Liver (tissue), 9 donors: Measurements from ENCODE around the gene C2orf92. TPM values are rescaled to one million over a fixed set of nuclear protein-coding genes. Genes with fewer than 3 reads are reported as not detected.

Experiments
- DNase-seq: peaks from one replicate; pipeline ENCODE4 v3.0.0-alpha.2; 2017; ENCODE audit warnings: low spot score
- H3K27ac ChIP-seq, 2 donors: one replicate each; pipeline ENCODE4 v1.7.0; 2013; ENCODE audit warnings: inconsistent platforms in 2 of 2, low read length in 2 of 2, control low read depth in 1 of 2, low read depth in 1 of 2, mild to moderate bottlenecking in 1 of 2
- H3K27me3 ChIP-seq, 4 donors: one replicate each; pipeline versions ENCODE4 v1.6.1 to v1.7.0; 2013; ENCODE audit warnings: low read length in 3 of 4, inconsistent platforms in 1 of 4, mild to moderate bottlenecking in 1 of 4, moderate library complexity in 1 of 4; ENCODE audit not compliant: control insufficient read depth in 4 of 4, insufficient read depth in 4 of 4
- H3K36me3 ChIP-seq, 4 donors: one replicate each; pipeline versions ENCODE4 v1.6.1 to v1.7.0; 2013; ENCODE audit warnings: low read length in 3 of 4, mild to moderate bottlenecking in 3 of 4, low read depth in 1 of 4, moderate library complexity in 1 of 4; ENCODE audit not compliant: control insufficient read depth in 4 of 4, insufficient read depth in 3 of 4
- H3K4me1 ChIP-seq, 4 donors: one replicate each; pipeline versions ENCODE4 v1.6.1 to v1.7.0; 2013; ENCODE audit warnings: low read length in 3 of 4, mild to moderate bottlenecking in 3 of 4, moderate library complexity in 1 of 4; ENCODE audit not compliant: control insufficient read depth in 4 of 4, insufficient read depth in 4 of 4
- H3K4me3 ChIP-seq, 3 donors: one replicate each; pipeline versions ENCODE4 v1.6.1 to v1.7.0; 2013; ENCODE audit warnings: low read length in 3 of 3, control low read depth in 1 of 3, low read depth in 1 of 3, mild to moderate bottlenecking in 1 of 3
- H3K9ac ChIP-seq, 2 donors: one replicate each; pipeline ENCODE4 v1.7.0; 2013; ENCODE audit warnings: low read length in 2 of 2, mild to moderate bottlenecking in 2 of 2, moderate library complexity in 2 of 2, control low read depth in 1 of 2, low read depth in 1 of 2
- H3K9me3 ChIP-seq, 4 donors: one replicate each; pipeline versions ENCODE4 v1.6.1 to v1.7.0; 2013; ENCODE audit warnings: low read length in 3 of 4; ENCODE audit not compliant: control insufficient read depth in 4 of 4
- ATF3 ChIP-seq: IDR thresholded peaks from 2 replicates; pipeline ENCODE4 v1.6.1; 2016; ENCODE audit warnings: antibody characterized with exemption
- CTCF ChIP-seq: fragments of 150-350 bp; IDR thresholded peaks from 2 replicates; pipeline ENCODE4 v1.5.1; 2017; ENCODE audit warnings: improper control_type of control experiment, low read depth, low read length; ENCODE audit not compliant: missing input control
- EGR1 ChIP-seq, 2 donors: IDR thresholded peaks; 2 replicates each; pipeline ENCODE4 v1.6.1; 2016 to 2018; ENCODE audit warnings: antibody characterized with exemption in 2 of 2, low read depth in 2 of 2
- FOXA1 ChIP-seq: IDR thresholded peaks from 2 replicates; pipeline ENCODE4 v1.6.1; 2016; ENCODE audit warnings: antibody characterized with exemption
- FOXA2 ChIP-seq: IDR thresholded peaks from 2 replicates; pipeline ENCODE4 v1.6.1; 2016; ENCODE audit warnings: antibody characterized with exemption
- GABPA ChIP-seq, 2 donors: IDR thresholded peaks in 1 of 2; conservative IDR thresholded peaks in 1 of 2; 2 replicates each; pipeline ENCODE4 v1.6.1; 2016; ENCODE audit warnings: antibody characterized with exemption in 2 of 2, mild to moderate bottlenecking in 1 of 2, moderate library complexity in 1 of 2
- HNF4A ChIP-seq, 2 donors: conservative IDR thresholded peaks; 2 replicates each; pipeline ENCODE4 v1.6.1; 2016; ENCODE audit warnings: antibody characterized with exemption in 2 of 2, mild to moderate bottlenecking in 2 of 2
- HNF4G ChIP-seq: IDR thresholded peaks from 2 replicates; pipeline ENCODE4 v1.6.1; 2016; ENCODE audit warnings: antibody characterized with exemption
- JUND ChIP-seq, 2 donors: IDR thresholded peaks; 2 replicates each; pipeline ENCODE4 v1.6.1; 2016; ENCODE audit warnings: antibody characterized with exemption in 2 of 2
- MAX ChIP-seq: IDR thresholded peaks from 2 replicates; pipeline ENCODE4 v1.6.1; 2016; ENCODE audit warnings: antibody characterized with exemption
- NR2F2 ChIP-seq: IDR thresholded peaks from 2 replicates; pipeline ENCODE4 v1.6.1; 2016; ENCODE audit warnings: antibody characterized with exemption
- RAD21 ChIP-seq, 2 donors: IDR thresholded peaks; 2 replicates each; pipeline ENCODE4 v1.6.1; 2016; ENCODE audit warnings: antibody characterized with exemption in 2 of 2, mild to moderate bottlenecking in 2 of 2
- REST ChIP-seq: IDR thresholded peaks from 2 replicates; pipeline ENCODE4 v1.6.1; 2016; ENCODE audit warnings: antibody characterized with exemption, mild to moderate bottlenecking
- RXRA ChIP-seq, 2 donors: IDR thresholded peaks; 2 replicates each; pipeline ENCODE4 v1.6.1; 2017 to 2018; ENCODE audit warnings: antibody characterized with exemption in 2 of 2, mild to moderate bottlenecking in 1 of 2
- SP1 ChIP-seq: IDR thresholded peaks from 2 replicates; pipeline ENCODE4 v1.6.1; 2018; ENCODE audit warnings: antibody characterized with exemption, mild to moderate bottlenecking
- TAF1 ChIP-seq: conservative IDR thresholded peaks from 2 replicates; pipeline ENCODE4 v1.6.1; 2016; ENCODE audit warnings: antibody characterized with exemption, mild to moderate bottlenecking
- YY1 ChIP-seq: IDR thresholded peaks from 2 replicates; pipeline ENCODE4 v1.6.1; 2016; ENCODE audit warnings: antibody characterized with exemption, mild to moderate bottlenecking
- ZBTB33 ChIP-seq: IDR thresholded peaks from 2 replicates; pipeline ENCODE4 v1.6.1; 2016; ENCODE audit warnings: antibody characterized with exemption
- WGBS: extraction: QIAGEN DNeasy Blood & Tissue Kit; methylation state at CpG from one replicate; pipeline ENCODE4 v1.1.7; 2013; 5-methylcytosine and 5-hydroxymethylcytosine counted together
- polyA plus RNA-seq, 2 donors: library from polyadenylated mRNA; stranded (reverse) in 1 of 2; unstranded in 1 of 2; fragments of 200-250 nt in 1 of 2; fragments of >200 nt in 1 of 2; fragmentation: Nextera tagmentation in 1 of 2; extraction: Ambion mirVana in 1 of 2; gene quantifications; one replicate each; pipeline versions ENCODE4 v1.2.1 to v1.2.3, GENCODE V29; 2013 to 2015
- total RNA-seq, 2 donors: library from RNA; depleted of rRNA; stranded (reverse); fragments of >200 nt; gene quantifications; one replicate each; pipeline ENCODE4 v1.2.3, GENCODE V29; 2014
- donor health status: healthy.
- donor health status: healthy.
- donor health status: healthy.
- donor health status: healthy.
- donor health status: healthy.

The C2orf92 gene
- total and polyA plus RNA-seq, 4 donors, result 0.96 to 8.0 (median 2.7) TPM

GRCh38 chr2:97724073-97724410 lies 54.5 kb downstream of the C2orf92 start:
- Histone ChIP-seq H3K27me3 (no peaks in the 10 kb centered on the region), H3K4me3 (no peak overlapping the region), H3K9ac (no peak overlapping the region), H3K36me3 (no peaks in the 10 kb centered on the region), H3K9me3 (no peaks in the 10 kb centered on the region), H3K4me1 (no peaks in the 10 kb centered on the region), H3K27ac (no peak overlapping the region)
- no peak for TF ChIP-seq SP1
- no peak for TF ChIP-seq GABPA (IDR thresholded peaks at IDR 0.05 in 1 of 2, conservative IDR thresholded peaks at IDR 0.05 in 1 of 2)
- no peak for TF ChIP-seq ZBTB33
- TF ChIP-seq CTCF, result no peak
- no peak for TF ChIP-seq RAD21 (IDR thresholded peaks at IDR 0.05)
- TF ChIP-seq JUND (IDR thresholded peaks at IDR 0.05), result no peak
- TF ChIP-seq FOXA1, result no peak
- no peak for TF ChIP-seq ATF3
- TF ChIP-seq NR2F2, result no peak
- no peak for TF ChIP-seq TAF1
- no peak for TF ChIP-seq FOXA2
- no peak for TF ChIP-seq MAX
- TF ChIP-seq EGR1 (IDR thresholded peaks at IDR 0.05; ENCODE audit: low read depth in 2 of 2), result no peak
- TF ChIP-seq HNF4A (conservative IDR thresholded peaks at IDR 0.05), result no peak
- no peak for TF ChIP-seq RXRA (IDR thresholded peaks at IDR 0.05)
- no peak for TF ChIP-seq YY1
- 47% methylated on average over 41 of the region's 41 CpGs for WGBS
- no peak for DNase-seq

GRCh38 chr2:97724501-97724900 lies 55.0 kb downstream of the C2orf92 start:
- H3K9me3 ChIP-seq, result no peaks in the 10 kb centered on the region
- H3K36me3 ChIP-seq, result no peaks in the 10 kb centered on the region
- no peak for DNase-seq
- H3K9ac ChIP-seq, result no peak overlapping the region
- no peak overlapping the region for H3K27ac ChIP-seq
- H3K4me3 ChIP-seq, result no peak overlapping the region
- WGBS, result 64% methylated on average over 17 of the region's 17 CpGs
- no peaks in the 10 kb centered on the region for H3K4me1 ChIP-seq
- no peak for TF ChIP-seq ZBTB33
- TF ChIP-seq EGR1 (IDR thresholded peaks at IDR 0.05; ENCODE audit: low read depth in 2 of 2), result no peak
- TF ChIP-seq NR2F2, result no peak
- no peak for TF ChIP-seq YY1
- no peak for TF ChIP-seq CTCF
- no peak for TF ChIP-seq FOXA1
- no peak for TF ChIP-seq MAX
- no peak for TF ChIP-seq TAF1
- TF ChIP-seq HNF4G, result no peak
- TF ChIP-seq RXRA (IDR thresholded peaks at IDR 0.05), result no peak
- TF ChIP-seq FOXA2, result no peak
- no peak for TF ChIP-seq SP1
- no peak for TF ChIP-seq ATF3
- TF ChIP-seq GABPA (IDR thresholded peaks at IDR 0.05 in 1 of 2, conservative IDR thresholded peaks at IDR 0.05 in 1 of 2), result no peak
- TF ChIP-seq HNF4A (conservative IDR thresholded peaks at IDR 0.05), result no peak
- TF ChIP-seq REST, result no peak
- TF ChIP-seq RAD21 (IDR thresholded peaks at IDR 0.05), result no peak
- no peak for TF ChIP-seq JUND (IDR thresholded peaks at IDR 0.05)
- H3K27me3 ChIP-seq, result no peaks in the 10 kb centered on the region
